ENCODE results near the gene CLEC10A.
A peak's percentile ranks its signal among the peaks of the same experiment; 100 is the strongest.
"Not testable (repeated sequence)": the region's sequence is repeated elsewhere in the genome, so short reads cannot be mapped to it uniquely, and the experiment has no call there.

Gene CLEC10A

GRCh38 chr17:7108560-7108925, 28.5 kb upstream of the CLEC10A start:
- no peak for DNase-seq

- no peak for DNase-seq
These were observed 27.9 kb upstream of the CLEC10A start for GRCh38 chr17:7107795-7108559.

GRCh38 chr17:7107012-7107754, 27.1 kb upstream of the CLEC10A start:
- peak; percentile 33 for DNase-seq

GRCh38 chr17:7102421-7102820, 22.4 kb upstream of the CLEC10A start:
- DNase-seq, result no peak

GRCh38 chr17:7101531-7101930, 21.5 kb upstream of the CLEC10A start:
- DNase-seq, result no peak

- not testable (repeated sequence) for DNase-seq
These were observed 20.8 kb upstream of the CLEC10A start for GRCh38 chr17:7100641-7101379.

- no peak for DNase-seq
These were observed 18.9 kb upstream of the CLEC10A start for GRCh38 chr17:7098802-7099459.

- no peak for DNase-seq
These were observed 17.9 kb upstream of the CLEC10A start for GRCh38 chr17:7097940-7098339.

- DNase-seq, result no peak
These were observed 15.6 kb upstream of the CLEC10A start for GRCh38 chr17:7095625-7096024.

GRCh38 chr17:7094652-7095019, 14.6 kb upstream of the CLEC10A start:
- no peak for DNase-seq

GRCh38 chr17:7091311-7092005, 11.4 kb upstream of the CLEC10A start:
- not testable (repeated sequence) for DNase-seq

- DNase-seq, result not testable (repeated sequence)
These were observed 9.5 kb upstream of the CLEC10A start for GRCh38 chr17:7089570-7089969.

GRCh38 chr17:7088442-7088841, 8.4 kb upstream of the CLEC10A start:
- not testable (repeated sequence) for DNase-seq

- no peak for DNase-seq
These were observed 4.0 kb upstream of the CLEC10A start for GRCh38 chr17:7084088-7084487.

- DNase-seq, result no peak
These were observed 3.5 kb upstream of the CLEC10A start for GRCh38 chr17:7083592-7083991.

- DNase-seq, result no peak
These were observed 1.5 kb upstream of the CLEC10A start for GRCh38 chr17:7081341-7082062.

GRCh38 chr17:7080456-7081041, 498 bp upstream of the CLEC10A start:
- no peak for DNase-seq

GRCh38 chr17:7078711-7079110, 1.3 kb downstream of the CLEC10A start:
- DNase-seq, result no peak

- DNase-seq, result no peak
These were observed 2.0 kb downstream of the CLEC10A start for GRCh38 chr17:7077911-7078546.

GRCh38 chr17:7074931-7075330, 5.1 kb downstream of the CLEC10A start:
- DNase-seq, result no peak

- DNase-seq, result no peak
These were observed 7.6 kb downstream of the CLEC10A start for GRCh38 chr17:7072406-7072805.
